ENCODE measurements around the gene EPHA8. TPM values are rescaled to one million over a fixed set of nuclear protein-coding genes. Genes with fewer than 3 reads are reported as not detected.

Gene EPHA8
- total RNA-seq, result not detected in 2 replicates

- no peak for DNase-seq (ENCODE audit: extremely low read depth, low read depth, low spot score)
Measured at GRCh38 chr1:22562584-22563583, at the start of gene EPHA8. Gene EPHA8 (plus strand): TSS chr1:22563489. CDS start chr1:22563636, 147 bp downstream.

DNA sequence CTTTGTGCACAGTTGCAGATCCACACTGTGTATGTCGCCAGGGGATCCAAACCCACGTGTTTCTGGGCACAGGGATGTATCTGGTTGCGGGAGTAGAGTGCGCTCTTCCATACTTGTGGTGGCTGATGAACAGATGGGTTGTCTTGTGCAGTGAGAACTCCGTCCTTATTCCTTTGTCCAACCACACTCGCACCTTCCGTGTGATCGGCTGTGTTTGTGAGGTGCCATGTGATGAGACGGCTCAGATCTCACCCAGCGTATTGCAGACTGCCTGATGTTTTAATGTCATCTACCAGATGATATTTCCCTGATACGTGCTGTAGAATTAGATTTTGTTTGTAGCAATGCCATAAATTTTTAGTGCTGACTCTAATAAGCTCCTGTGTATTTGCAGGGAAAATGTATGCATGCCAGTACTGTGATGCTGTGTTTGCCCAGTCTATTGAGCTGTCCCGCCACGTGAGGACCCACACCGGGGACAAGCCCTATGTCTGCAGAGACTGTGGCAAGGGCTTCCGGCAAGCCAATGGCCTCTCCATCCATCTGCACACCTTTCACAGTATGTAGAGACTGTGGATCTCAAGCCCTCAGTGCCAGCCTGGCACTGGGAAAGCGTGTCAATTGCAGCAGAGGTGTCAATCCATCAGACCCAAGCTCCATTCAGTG is 46.2 kb upstream of the EPHA8 start:
- DNase-seq (ENCODE audit: extremely low read depth, low read depth, low spot score), result no peak

DNA sequence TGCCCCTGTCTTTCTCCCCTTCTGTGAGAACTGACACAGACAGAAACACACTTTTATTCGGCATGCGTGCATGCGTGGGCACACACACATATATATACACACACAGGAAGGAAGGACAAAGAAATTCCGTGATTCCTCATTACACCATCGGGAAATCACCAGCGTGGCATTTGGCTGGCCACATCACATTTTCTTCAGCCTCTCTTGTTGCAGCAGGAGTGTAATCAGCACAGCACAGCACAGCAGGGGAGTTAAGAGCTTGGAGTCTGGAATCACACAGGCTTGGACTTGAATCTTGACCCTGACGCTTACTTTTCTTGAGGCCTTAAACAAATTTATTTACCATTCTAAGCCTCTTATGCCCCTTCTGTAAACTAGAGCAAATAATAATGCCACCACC is 45.3 kb upstream of the EPHA8 start:
- no peak for DNase-seq (ENCODE audit: extremely low read depth, low read depth, low spot score)

- no peak for DNase-seq (ENCODE audit: extremely low read depth, low read depth, low spot score)
Measured at GRCh38 chr1:22518379-22518778, 44.9 kb upstream of the EPHA8 start.

DNA sequence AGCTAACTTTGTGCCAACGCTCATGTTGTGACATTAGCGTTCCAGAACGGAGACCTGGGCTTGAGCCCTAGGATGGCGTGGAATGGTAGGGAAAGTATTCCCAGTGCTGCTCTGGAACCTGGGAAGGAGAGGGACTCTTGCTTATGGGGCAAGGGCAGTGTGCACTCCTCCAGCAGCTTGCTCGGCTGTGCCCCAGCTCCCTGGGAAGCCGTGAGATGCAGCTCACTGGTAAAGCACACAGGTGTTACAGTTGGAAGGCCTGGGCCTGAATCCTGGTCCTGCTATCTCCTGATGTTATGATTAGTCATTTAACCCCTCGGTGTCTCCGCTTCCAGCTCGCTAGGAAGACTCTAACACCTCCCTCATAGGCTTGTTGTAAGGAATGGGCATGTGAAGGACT is 42.4 kb upstream of the EPHA8 start:
- DNase-seq (ENCODE audit: extremely low read depth, low read depth, low spot score), result no peak

DNA sequence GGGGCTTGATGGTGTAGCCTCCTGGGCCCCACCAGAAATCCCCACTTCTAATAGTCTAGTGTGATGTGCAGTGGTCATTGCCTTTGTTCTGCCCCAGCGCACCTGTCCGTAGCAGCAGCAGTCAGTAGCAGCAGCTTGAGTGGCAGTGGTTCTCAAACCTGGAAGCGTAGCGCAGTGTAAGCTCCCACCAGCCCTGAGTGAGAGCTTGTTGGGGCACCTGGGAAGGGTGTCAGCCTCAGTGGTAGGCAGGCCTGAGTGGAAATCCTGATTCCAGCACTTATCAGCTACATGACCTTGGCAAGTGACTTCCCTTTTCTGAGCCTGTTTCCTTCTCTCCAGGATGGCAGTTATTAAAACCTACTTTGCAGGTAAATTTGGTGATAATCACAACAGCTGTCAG is 41.6 kb upstream of the EPHA8 start:
- DNase-seq (ENCODE audit: extremely low read depth, low read depth, low spot score), result no peak

GRCh38 chr1:22522221-22522743 is 41.0 kb upstream of the EPHA8 start:
- DNase-seq (ENCODE audit: extremely low read depth, low read depth, low spot score), result no peak

- DNase-seq (ENCODE audit: extremely low read depth, low read depth, low spot score), result no peak
Measured at GRCh38 chr1:22524481-22524880, 38.8 kb upstream of the EPHA8 start.

DNA sequence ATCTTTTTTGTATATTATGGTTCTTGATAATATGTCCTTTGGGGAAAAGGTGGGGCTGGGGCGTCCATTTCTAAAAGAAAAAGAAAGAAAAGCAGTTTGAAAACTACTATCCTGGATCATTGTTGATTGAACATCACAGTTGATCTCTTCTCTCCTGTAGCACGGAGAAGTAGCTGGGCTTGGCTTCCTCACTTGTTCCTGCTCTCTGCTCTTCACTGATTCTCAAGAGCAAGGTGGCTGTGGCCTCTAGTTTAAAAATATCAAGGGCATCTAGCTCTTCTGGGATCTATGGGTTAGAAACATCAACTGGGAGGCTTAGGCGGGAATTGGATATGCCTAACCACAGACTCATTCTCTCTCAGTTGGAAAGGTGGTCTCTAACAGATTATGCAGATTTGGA is 38.1 kb upstream of the EPHA8 start:
- no peak for DNase-seq (ENCODE audit: extremely low read depth, low read depth, low spot score)

DNA sequence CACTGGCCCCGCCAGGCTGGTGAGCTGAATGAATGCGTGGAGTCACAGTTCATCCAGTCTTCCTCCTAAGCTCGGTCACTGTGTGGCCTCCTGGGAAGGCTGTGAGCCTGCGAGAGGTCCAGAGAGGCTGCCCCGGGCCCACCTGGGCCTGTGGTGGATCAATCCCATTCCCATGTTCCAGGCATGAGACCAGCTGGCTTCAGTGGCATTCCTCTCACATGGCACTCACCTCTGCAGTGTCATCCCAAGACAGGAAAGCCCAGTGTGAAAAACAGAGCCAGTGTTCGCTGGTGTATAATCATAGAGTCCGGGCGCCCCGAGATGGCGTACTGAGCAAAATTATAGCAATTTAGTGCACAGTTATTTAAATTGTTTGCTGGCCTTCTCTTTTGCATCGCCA is 37.6 kb upstream of the EPHA8 start:
- DNase-seq (ENCODE audit: extremely low read depth, low read depth, low spot score), result no peak

DNA sequence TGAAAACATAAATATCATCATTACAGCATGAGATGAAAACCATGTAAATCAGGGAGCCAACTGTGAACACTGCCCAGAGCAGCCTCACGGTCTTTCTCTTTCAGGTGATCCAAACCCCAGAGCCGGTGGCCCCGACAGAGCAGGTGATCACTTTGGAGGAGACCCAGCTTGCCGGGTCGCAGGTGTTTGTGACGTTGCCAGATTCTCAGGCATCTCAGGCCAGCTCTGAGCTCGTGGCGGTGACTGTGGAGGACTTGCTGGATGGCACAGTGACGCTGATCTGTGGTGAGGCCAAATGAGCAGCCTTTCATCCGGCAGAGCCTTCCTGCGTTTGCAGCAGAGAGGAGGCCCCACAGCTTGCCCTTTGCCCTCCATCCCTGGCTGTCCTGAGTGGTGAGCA is 37.2 kb upstream of the EPHA8 start:
- no peak for DNase-seq (ENCODE audit: extremely low read depth, low read depth, low spot score)

DNA sequence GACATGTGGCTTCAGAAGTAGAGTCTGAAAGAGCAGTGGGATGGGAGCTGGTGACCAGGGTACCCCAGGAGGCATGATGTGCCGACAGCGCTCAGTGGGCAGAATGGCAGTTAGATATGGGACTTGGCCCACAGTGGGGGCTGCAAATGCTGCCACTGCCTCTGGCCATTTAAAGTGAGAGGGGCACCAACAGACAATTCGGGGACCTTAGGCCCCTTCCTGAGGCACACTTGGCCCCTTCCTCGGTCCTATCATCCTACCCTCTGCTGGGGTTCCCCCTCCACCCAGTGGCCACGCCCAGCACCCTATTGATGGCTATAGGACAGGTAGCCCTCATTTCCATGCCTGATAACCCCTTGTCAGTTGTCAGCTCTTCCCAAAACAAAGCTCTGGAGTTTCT is 36.6 kb upstream of the EPHA8 start:
- DNase-seq (ENCODE audit: extremely low read depth, low read depth, low spot score), result no peak

- no peak for DNase-seq (ENCODE audit: extremely low read depth, low read depth, low spot score)
Measured at GRCh38 chr1:22527122-22527521, 36.2 kb upstream of the EPHA8 start.

- DNase-seq (ENCODE audit: extremely low read depth, low read depth, low spot score), result no peak
Measured at GRCh38 chr1:22527555-22528296, 35.6 kb upstream of the EPHA8 start.

DNA sequence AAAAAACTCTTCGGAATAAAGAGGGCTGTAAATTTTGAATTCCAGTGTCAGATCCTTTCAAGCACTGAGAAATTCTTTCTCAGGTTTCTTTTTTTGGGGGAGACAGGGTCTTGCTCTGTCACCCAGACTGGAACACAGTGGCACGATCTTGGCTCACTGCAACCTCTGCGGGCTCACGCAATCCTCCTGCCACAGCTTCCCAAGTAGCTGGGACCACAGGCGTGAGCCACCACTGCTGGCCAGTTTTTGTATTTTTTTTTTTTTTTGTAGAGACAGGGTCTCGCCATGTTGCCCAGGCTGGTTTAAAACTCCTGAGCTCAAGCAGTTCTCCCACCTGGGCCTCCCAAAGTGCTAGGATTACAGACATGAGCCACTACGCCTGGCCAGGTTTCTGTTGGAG is 34.8 kb upstream of the EPHA8 start:
- DNase-seq (ENCODE audit: extremely low read depth, low read depth, low spot score), result no peak

DNA sequence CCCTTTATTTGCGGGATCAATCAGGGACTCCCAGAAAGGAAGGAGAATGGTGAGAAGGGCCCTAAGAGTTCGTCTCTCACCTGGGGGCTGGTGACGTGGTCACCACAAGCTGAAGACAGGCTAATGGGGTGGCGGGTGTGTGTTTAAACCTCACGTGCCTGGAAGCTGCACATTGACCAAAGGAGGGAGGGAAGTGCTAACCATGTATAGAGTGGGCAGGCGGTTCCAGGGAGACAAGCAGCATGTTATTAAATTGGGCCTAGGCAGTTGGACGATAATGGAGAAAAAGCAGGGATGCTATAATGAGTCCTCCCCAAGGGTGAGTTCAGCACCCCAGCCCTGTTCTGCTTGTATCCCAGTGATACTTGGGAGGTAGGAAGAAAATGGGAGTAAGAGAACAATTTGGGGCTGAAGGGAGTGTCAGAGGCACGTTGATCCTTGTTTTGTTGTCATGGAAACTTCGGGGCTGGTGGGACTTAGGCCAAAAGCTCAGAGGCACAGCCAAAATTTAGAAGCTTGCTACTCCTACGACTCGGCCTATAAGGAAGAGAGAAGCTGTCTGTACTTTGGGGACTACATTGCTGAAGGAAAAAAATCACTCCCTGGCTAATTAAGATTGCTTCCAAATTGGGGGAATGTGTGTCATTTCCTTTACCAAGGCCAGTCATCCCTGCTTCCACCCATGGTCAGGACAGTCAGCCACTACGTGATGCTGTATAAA is 33.2 kb upstream of the EPHA8 start:
- no peak for DNase-seq (ENCODE audit: extremely low read depth, low read depth, low spot score)

GRCh38 chr1:22530715-22531114 is 32.6 kb upstream of the EPHA8 start:
- DNase-seq (ENCODE audit: extremely low read depth, low read depth, low spot score), result no peak

DNA sequence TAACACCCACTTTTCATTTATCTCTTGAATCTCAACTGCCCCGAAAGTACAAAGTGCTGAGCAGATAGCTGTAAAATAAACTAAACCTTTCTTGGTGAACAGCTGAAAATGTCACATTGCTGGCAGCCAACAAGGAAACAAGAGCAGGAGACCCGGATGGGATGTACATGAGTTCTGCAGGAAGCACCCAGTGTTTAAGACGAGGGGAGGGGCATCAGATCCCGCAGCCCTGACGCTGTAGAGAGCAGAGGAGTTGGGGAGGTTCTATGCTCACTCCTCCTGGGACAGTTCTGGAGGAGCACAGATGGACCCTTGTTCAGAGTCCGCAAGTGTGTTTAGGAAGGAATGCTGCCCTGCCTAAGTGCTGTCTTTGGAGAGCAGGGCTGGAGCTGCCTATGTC is 32.0 kb upstream of the EPHA8 start:
- no peak for DNase-seq (ENCODE audit: extremely low read depth, low read depth, low spot score)

DNA sequence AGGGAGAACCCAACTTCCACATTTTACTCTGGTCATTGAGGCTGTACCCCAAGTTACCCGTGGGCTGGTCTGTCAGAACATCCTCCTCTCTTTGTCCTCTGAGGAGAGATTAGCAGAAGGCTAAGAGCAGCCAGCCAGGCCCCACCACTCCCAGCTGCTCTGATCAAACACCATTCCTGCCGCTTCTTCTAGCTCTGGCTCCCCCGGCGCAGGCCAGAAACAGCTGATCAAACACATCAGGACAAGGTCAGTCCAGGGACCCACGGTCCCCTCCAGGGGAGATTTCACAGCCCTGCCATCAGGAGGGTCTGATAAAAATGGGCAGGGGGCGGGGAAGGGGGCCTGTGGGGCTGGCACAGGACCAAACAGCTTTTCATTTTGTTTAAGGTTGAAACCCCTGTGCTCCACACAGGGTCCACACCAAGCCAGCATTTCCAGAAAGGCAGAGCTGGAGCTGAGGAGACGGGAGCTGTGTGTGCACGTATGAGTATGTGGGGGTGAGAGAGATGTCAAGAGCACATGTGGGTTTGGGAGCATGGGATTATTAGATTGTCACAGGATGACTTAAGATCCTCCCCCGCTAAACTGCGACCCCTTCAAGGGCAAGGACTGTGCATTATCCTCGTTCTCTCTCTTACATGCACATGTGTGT is 29.9 kb upstream of the EPHA8 start:
- DNase-seq (ENCODE audit: extremely low read depth, low read depth, low spot score), result no peak

GRCh38 chr1:22534951-22535350 is 28.3 kb upstream of the EPHA8 start:
- DNase-seq (ENCODE audit: extremely low read depth, low read depth, low spot score), result no peak

All from glomerular endothelial cell (primary cell).